HCT116 (cell line): Measurements from ENCODE around the gene GIGYF1. TPM values are rescaled to one million over a fixed set of nuclear protein-coding genes. Genes with fewer than 3 reads are reported as not detected.
"Not testable (repeated sequence)": the region's sequence is repeated elsewhere in the genome, so short reads cannot be mapped to it uniquely, and the experiment has no call there.

Experiments used
- ATAC-seq: fragments of 200-7000 bp; cut with Tn5 transposase; 2 replicates; pipeline ENCODE4 v1.9.1; 2020; ENCODE audit warnings: mild to moderate bottlenecking, moderate library complexity
- BruUV-seq: library from RNA; stranded (reverse); fragments of 400-500 nt; replicated peaks from 2 replicates; lab custom pipeline; 2021; lab: Mats Ljungman, UMichigan
- CTCF ChIA-PET: fragments of 300-600 bp; sonication (Branson Sonifier 250); formaldehyde crosslinking; loops from one replicate; lab custom pipeline; 2021; ENCODE audit warnings: antibody characterized with exemption; lab: Charles Lee
- POLR2A ChIA-PET: fragments of 300-600, 350-600 bp; sonication (Branson Sonifier 250); formaldehyde crosslinking; loops from one replicate; lab custom pipeline; 2021; ENCODE audit warnings: antibody characterized with exemption; lab: Charles Lee
- RAD21 ChIA-PET, 2 experiments: fragments of 300-600 bp; sonication (Branson Sonifier 250); formaldehyde crosslinking; loops; one replicate each; lab custom pipeline; 2023; ENCODE audit warnings: low total read pairs in 2 of 2; ENCODE audit not compliant: uncharacterized antibody in 2 of 2, unreplicated experiment in 2 of 2, low non-redundant PET in 1 of 2; lab: Charles Lee
- DNase-seq: peaks from one replicate; pipeline ENCODE4 v3.0.0-alpha.2; 2010; ENCODE audit warnings: low read depth, low spot score
- H2AFZ ChIP-seq: fragments of 200-600 bp; shearing (Covaris generic), sonication (generic); 2 replicates; pipeline ENCODE4 v1.6.1; 2017; ENCODE audit warnings: low read depth, mixed run types, mixed read lengths, antibody characterized with exemption, low read length; ENCODE audit not compliant: poor library complexity, severe bottlenecking
- H3K27ac ChIP-seq: 2 replicates; pipeline ENCODE4 v1.5.1; 2012; ENCODE audit warnings: low read depth, low read length
- H3K27me3 ChIP-seq: fragments of 200-600 bp; sonication (generic); 2 replicates; pipeline ENCODE4 v1.6.1; 2016; ENCODE audit warnings: mixed run types, low read length, mixed read lengths; ENCODE audit not compliant: insufficient read depth
- H3K36me3 ChIP-seq, 2 experiments: fragments of 200-500 bp in 1 of 2; fragments of 200-600 bp in 1 of 2; sonication (Bioruptor generic) in 1 of 2; sonication (generic) in 1 of 2; 2 replicates each; pipeline versions ENCODE4 v1.5.1 to v1.6.1; 2014 to 2016; ENCODE audit warnings: low read length in 2 of 2, inconsistent platforms in 1 of 2, mixed read lengths in 1 of 2, mixed run types in 1 of 2; ENCODE audit not compliant: insufficient read depth in 2 of 2, control insufficient read depth in 1 of 2
- H3K4me1 ChIP-seq, 2 experiments: fragments of 200-600 bp in 1 of 2; sonication (generic) in 1 of 2; 2 replicates each; pipeline versions ENCODE4 v1.5.1 to v1.6.1; 2012 to 2017; ENCODE audit warnings: low read length in 2 of 2, inconsistent platforms in 1 of 2, mild to moderate bottlenecking in 1 of 2, mixed read lengths in 1 of 2, mixed run types in 1 of 2, moderate library complexity in 1 of 2; ENCODE audit not compliant: insufficient read depth in 2 of 2, control insufficient read depth in 1 of 2
- H3K4me2 ChIP-seq: fragments of 200-600 bp; sonication (generic); 2 replicates; pipeline ENCODE4 v1.6.1; 2017; ENCODE audit warnings: mixed run types, low read length, mixed read lengths
- H3K4me3 ChIP-seq, 2 experiments: fragments of 200-600 bp in 1 of 2; sonication (generic) in 1 of 2; replicated peaks in 1 of 2; 2 replicates each; pipeline ENCODE4 v1.5.1; 2011 to 2016; ENCODE audit warnings: low read length in 2 of 2, control low read depth in 1 of 2, low read depth in 1 of 2, mild to moderate bottlenecking in 1 of 2, mixed read lengths in 1 of 2, mixed run types in 1 of 2
- H3K79me2 ChIP-seq: fragments of 200-600 bp; sonication (generic); 2 replicates; pipeline ENCODE4 v1.6.1; 2017; ENCODE audit warnings: mild to moderate bottlenecking, mixed run types, low read length, moderate library complexity, mixed read lengths; ENCODE audit not compliant: insufficient read depth
- H3K9ac ChIP-seq: fragments of 200-600 bp; sonication (generic); 2 replicates; pipeline ENCODE4 v1.6.1; 2016; ENCODE audit warnings: low read length, mixed read lengths
- H3K9me2 ChIP-seq: fragments of 200-600 bp; sonication (generic), shearing (Covaris generic); 2 replicates; pipeline ENCODE4 v1.6.1; 2017; ENCODE audit warnings: mixed run types, mild to moderate bottlenecking, moderate library complexity; ENCODE audit not compliant: insufficient read depth
- H3K9me3 ChIP-seq, 2 experiments: fragments of 200-500 bp in 1 of 2; fragments of 200-600 bp in 1 of 2; sonication (Bioruptor generic) in 1 of 2; sonication (generic) in 1 of 2; 2 replicates each; pipeline ENCODE4 v1.6.1; 2014 to 2017; ENCODE audit warnings: low read length in 2 of 2, mixed read lengths in 2 of 2, inconsistent platforms in 1 of 2, low read depth in 1 of 2, mild to moderate bottlenecking in 1 of 2, mixed run types in 1 of 2, moderate library complexity in 1 of 2; ENCODE audit not compliant: control insufficient read depth in 1 of 2, insufficient read depth in 1 of 2
- H4K20me1 ChIP-seq: fragments of 200-600 bp; sonication (generic), shearing (Covaris generic); 2 replicates; pipeline ENCODE4 v1.6.1; 2017; ENCODE audit warnings: mixed run types, mild to moderate bottlenecking, moderate library complexity; ENCODE audit not compliant: insufficient read depth
- CBX3 ChIP-seq: IDR thresholded peaks from 2 replicates; pipeline ENCODE4 v1.6.1; 2012; ENCODE audit warnings: low read depth
- EGR1 ChIP-seq: IDR thresholded peaks from 2 replicates; pipeline ENCODE4 v1.6.1; 2012; ENCODE audit warnings: low read depth
- EZH2 ChIP-seq: fragments of 200-600 bp; sonication (generic); IDR thresholded peaks from 2 replicates; pipeline ENCODE4 v1.6.1; 2017; ENCODE audit warnings: antibody characterized with exemption, mixed run types
- EZH2phosphoT487 ChIP-seq: fragments of 200-600 bp; IDR thresholded peaks from 2 replicates; pipeline ENCODE4 v1.6.1; 2018; ENCODE audit warnings: antibody characterized with exemption, borderline replicate concordance
- JUND ChIP-seq: IDR thresholded peaks from 2 replicates; pipeline ENCODE4 v1.6.1; 2012
- POLR2A ChIP-seq: IDR thresholded peaks from 2 replicates; pipeline ENCODE4 v1.7.0; 2011; ENCODE audit warnings: borderline replicate concordance; ENCODE audit not compliant: insufficient read depth, insufficient read length; ENCODE audit errors: extremely low read depth
- REST ChIP-seq: IDR thresholded peaks from 2 replicates; pipeline ENCODE4 v1.6.1; 2012; ENCODE audit warnings: low read depth
- SRF ChIP-seq: IDR thresholded peaks from 2 replicates; pipeline ENCODE4 v1.6.1; 2012; ENCODE audit warnings: low read depth
- intact Hi-C: fragments of 100-400 bp; cut with micrococcal nuclease; formaldehyde crosslinking; loops from 2 replicates; pipeline ENCODE4 v1.10.0; 2022
- total RNA-seq: library from RNA; stranded (reverse); gene quantifications from one replicate; pipeline ENCODE4 v1.2.1, GENCODE V29; 2021; ENCODE audit not compliant: unreplicated experiment
- TF ChIP-seq, protein P1 (sequence below): IDR thresholded peaks from 2 replicates; pipeline ENCODE4 v1.6.1; 2011; ENCODE audit warnings: mild to moderate bottlenecking, low read length, moderate library complexity; ENCODE audit not compliant: insufficient replicate concordance; ENCODE audit errors: extremely low read depth

GIGYF1 gene
- total RNA-seq, 1 experiment from 2014 or later, result 59.7 TPM

- intact Hi-C loops, result no loop called here
- DNase-seq (no peak), ATAC-seq (no peak)
- Histone ChIP-seq H3K36me3 (no peaks in the 10 kb centered on the region), H3K9me2 (no peaks in the 10 kb centered on the region), H2AFZ (no peak overlapping the region), H3K4me1 (peaks cover 10 to 17% of the 10 kb centered on the region in 2 experiments; a peak in 3 of 4 replicates), H4K20me1 (no peaks in the 10 kb centered on the region), H3K79me2 (no peaks in the 10 kb centered on the region), H3K4me2 (no peak overlapping the region), H3K27ac (no peak overlapping the region), H3K9me3 (no peaks in the 10 kb centered on the region), H3K9ac (no peak overlapping the region), H3K27me3 (no peaks in the 10 kb centered on the region), H3K4me3 (no peak overlapping the region)
- ChIA-PET RAD21 (no interaction called here), CTCF (interaction anchor here (0.6 kb wide), 1 partner anchor 32 kb away, joined by 3 read pairs; no protein-coding TSS in a partner anchor), POLR2A (no interaction called here)
- TF ChIP-seq, protein P1, sequence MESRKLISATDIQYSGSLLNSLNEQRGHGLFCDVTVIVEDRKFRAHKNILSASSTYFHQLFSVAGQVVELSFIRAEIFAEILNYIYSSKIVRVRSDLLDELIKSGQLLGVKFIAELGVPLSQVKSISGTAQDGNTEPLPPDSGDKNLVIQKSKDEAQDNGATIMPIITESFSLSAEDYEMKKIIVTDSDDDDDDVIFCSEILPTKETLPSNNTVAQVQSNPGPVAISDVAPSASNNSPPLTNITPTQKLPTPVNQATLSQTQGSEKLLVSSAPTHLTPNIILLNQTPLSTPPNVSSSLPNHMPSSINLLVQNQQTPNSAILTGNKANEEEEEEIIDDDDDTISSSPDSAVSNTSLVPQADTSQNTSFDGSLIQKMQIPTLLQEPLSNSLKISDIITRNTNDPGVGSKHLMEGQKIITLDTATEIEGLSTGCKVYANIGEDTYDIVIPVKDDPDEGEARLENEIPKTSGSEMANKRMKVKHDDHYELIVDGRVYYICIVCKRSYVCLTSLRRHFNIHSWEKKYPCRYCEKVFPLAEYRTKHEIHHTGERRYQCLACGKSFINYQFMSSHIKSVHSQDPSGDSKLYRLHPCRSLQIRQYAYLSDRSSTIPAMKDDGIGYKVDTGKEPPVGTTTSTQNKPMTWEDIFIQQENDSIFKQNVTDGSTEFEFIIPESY, result no peak
- TF ChIP-seq POLR2A (no peak), SRF (no peak), EZH2 (no peak), EZH2phosphoT487 (no peak), REST (no peak), EGR1 (no peak), JUND (no peak), CBX3 (no peak)
- BruUV-seq, result no TSS peak
Measured at GRCh38 chr7:100665168-100665726, 28.8 kb downstream of the GIGYF1 start.

- H2AFZ ChIP-seq, DNase-seq, BruUV-seq, H3K27ac ChIP-seq, H3K36me3 ChIP-seq, H3K27me3 ChIP-seq, intact Hi-C loops, H4K20me1 ChIP-seq, H3K9ac ChIP-seq, H3K9me3 ChIP-seq, H3K9me2 ChIP-seq, H3K79me2 ChIP-seq: not testable (repeated sequence)
- H3K4me3 ChIP-seq, result peak overlapping the region in 1 of 2 experiments; percentile 22; a peak in 1 of 4 replicates
- CTCF ChIA-PET, result interaction anchor here (0.8 kb wide), 1 partner anchor 30 kb away, joined by 3 read pairs; no protein-coding TSS in a partner anchor
- H3K4me2 ChIP-seq, result peak overlapping the region; percentile 50
- POLR2A ChIA-PET, result interaction anchor here (1.9 kb wide), 1 partner anchor 76 kb away, joined by 4 read pairs; the partner anchor contains the start of gene FBXO24
- peaks cover 10 to 17% of the 10 kb centered on the region in 2 experiments; a peak in 3 of 4 replicates for H3K4me1 ChIP-seq
- RAD21 ChIA-PET, result interaction anchor here in 1 of 2 experiments (0.7 kb wide), 1 partner anchor 30 kb away, joined by 4 read pairs; no protein-coding TSS in a partner anchor
- ATAC-seq, result peak; percentile 73
Measured at GRCh38 chr7:100662194-100662776, 31.8 kb downstream of the GIGYF1 start.
